Ascending aorta (tissue), 2 donors: ENCODE data around the gene SRM. TPM values are rescaled to one million over a fixed set of nuclear protein-coding genes. Genes with fewer than 3 reads are reported as not detected.

Source experiments
- DNase-seq, 2 donors: peaks; one replicate each; pipeline ENCODE4 v3.0.0-alpha.2; 2019; ENCODE audit warnings: low spot score in 2 of 2
- H3K27ac ChIP-seq, 2 donors: fragments of 200-600 bp; sonication (generic); one replicate each; pipeline ENCODE4 v1.5.1; 2016 to 2017; ENCODE audit warnings: mild to moderate bottlenecking in 1 of 2
- H3K27me3 ChIP-seq: fragments of 200-600 bp; sonication (generic); one replicate; pipeline ENCODE4 v1.5.1; 2017
- H3K36me3 ChIP-seq, 2 donors: fragments of 200-600 bp; sonication (generic); one replicate each; pipeline ENCODE4 v1.5.1; 2016
- H3K4me1 ChIP-seq, 2 donors: fragments of 200-600 bp; sonication (generic); one replicate each; pipeline ENCODE4 v1.5.1; 2016 to 2017; ENCODE audit warnings: mild to moderate bottlenecking in 1 of 2
- H3K4me3 ChIP-seq, 2 donors: fragments of 200-600 bp; sonication (generic); one replicate each; pipeline ENCODE4 v1.5.1; 2016 to 2017; ENCODE audit warnings: mild to moderate bottlenecking in 1 of 2
- H3K9me3 ChIP-seq, 2 donors: fragments of 200-600 bp; sonication (generic); one replicate each; pipeline ENCODE4 v1.5.1; 2016
- CTCF ChIP-seq, 3 experiments: fragments of 200-600 bp in 2 of 3; fragments of 450-650 bp in 1 of 3; sonication (generic) in 2 of 3; IDR thresholded peaks; one replicate each; pipeline ENCODE4 v1.5.1; 2016 to 2019; ENCODE audit warnings: antibody characterized with exemption in 3 of 3, mild to moderate bottlenecking in 1 of 3, moderate library complexity in 1 of 3
- intact Hi-C: fragments of 100-400 bp; cut with DNase I; formaldehyde crosslinking; loops from one replicate; pipeline ENCODE4 v1.15.1; 2023
- total RNA-seq: library from RNA; depleted of rRNA; stranded (reverse); fragments of >200 nt; gene quantifications from one replicate; pipeline ENCODE4 v1.1.0, GENCODE V29; 2016

The SRM gene
- total RNA-seq, 1 donor from 2014 or later, result 175 TPM

- peak overlapping the region; percentile 98 to 99 for H3K4me3 ChIP-seq
- intact Hi-C loops, result loop anchor here (5.0 kb wide), 1 partner anchor 249 kb away; the partner anchor contains the start of gene MTOR
- peaks cover 14 to 22% of the 10 kb centered on the region in 2 donors for H3K4me1 ChIP-seq
- DNase-seq, result no peak
- no peaks in the 10 kb centered on the region for H3K27me3 ChIP-seq
- peaks cover 42 to 47% of the 10 kb centered on the region in 2 donors for H3K36me3 ChIP-seq
- H3K9me3 ChIP-seq, result no peaks in the 10 kb centered on the region
- H3K27ac ChIP-seq, result peak overlapping the region; percentile 96 to 97
- TF ChIP-seq CTCF (IDR thresholded peaks at IDR 0.05), result no peak
Measured at GRCh38 chr1:11013160-11013531, 46.7 kb downstream of the SRM start.

GRCh38 chr1:11012260-11013159 is 47.3 kb downstream of the SRM start, which contains the start of gene TARDBP:
Gene TARDBP (plus strand): TSS chr1:11012654. CDS start chr1:11013728, 1,074 bp downstream.
- intact Hi-C loops, result loop anchor here (1.0 to 5.0 kb wide), 2 partner anchors 32 to 250 kb away; partner anchors contain the start of gene MTOR

More at GRCh38 chr1:11012260-11013159, 47.3 kb downstream of the SRM start, which contains the start of gene TARDBP:
- H3K9me3 ChIP-seq, result no peaks in the 10 kb centered on the region
- no peak for TF ChIP-seq CTCF (IDR thresholded peaks at IDR 0.05)
- peak within 1 kb of the TSS; percentile 98 to 99 for H3K4me3 ChIP-seq
- H3K36me3 ChIP-seq, result peaks cover 37 to 40% of the 10 kb centered on the region in 2 donors
- DNase-seq, result peak; percentile 29 to 91
- H3K27ac ChIP-seq, result peak within 1 kb of the TSS; percentile 96 to 97
- no peaks in the 10 kb centered on the region for H3K27me3 ChIP-seq
- peaks cover 14 to 22% of the 10 kb centered on the region in 2 donors for H3K4me1 ChIP-seq

Other genes starting within 250 kb of the SRM start
- gene TARDBP, start 47.4 kb downstream of the SRM start, total RNA-seq, result 83.5 TPM
- not detected for gene MASP2, start 12.8 kb downstream of the SRM start, total RNA-seq
- gene EXOSC10, start 39.9 kb upstream of the SRM start, total RNA-seq, result 38.7 TPM
- 2.0 TPM for gene ANGPTL7, start 129.3 kb upstream of the SRM start, total RNA-seq
- 28.0 TPM for gene MTOR, start 202.5 kb upstream of the SRM start, total RNA-seq
- gene UBIAD1, start 213.2 kb upstream of the SRM start, total RNA-seq, result 53.0 TPM